PC-3 (cell line): ENCODE results near the gene CDH13. TPM values are rescaled to one million over a fixed set of nuclear protein-coding genes. Genes with fewer than 3 reads are reported as not detected.

ENCODE experiments used
- ATAC-seq: fragments of 200-7000 bp; cut with Tn5 transposase; 2 replicates; pipeline ENCODE4 v1.9.1; 2020; ENCODE audit warnings: mild to moderate bottlenecking, moderate library complexity
- BruUV-seq: library from RNA; stranded (reverse); fragments of 400-500 nt; replicated peaks from 2 replicates; lab custom pipeline; 2021; lab: Mats Ljungman, UMichigan
- CTCF ChIA-PET: fragments of 300-600 bp; sonication (Branson Sonifier 250); formaldehyde crosslinking; loops from one replicate; lab custom pipeline; 2022; ENCODE audit warnings: antibody characterized with exemption; lab: Charles Lee
- POLR2A ChIA-PET: fragments of 300-600 bp; sonication (Branson Sonifier 250); formaldehyde crosslinking; loops from one replicate; lab custom pipeline; 2022; ENCODE audit warnings: antibody characterized with exemption; ENCODE audit not compliant: unreplicated experiment; lab: Charles Lee
- DNase-seq: peaks from one replicate; pipeline ENCODE4 v3.0.0-alpha.2; 2015
- H2AFZ ChIP-seq: fragments of 300-600 bp; sonication (generic); 2 replicates; pipeline ENCODE4 v1.6.0; 2016; ENCODE audit warnings: antibody characterized with exemption, low read length
- H3F3A ChIP-seq: fragments of 300-600 bp; sonication (generic); one replicate; pipeline ENCODE4 v1.6.0; 2017; ENCODE audit warnings: antibody characterized with exemption, low read length, control low read depth, mild to moderate bottlenecking; ENCODE audit not compliant: unreplicated experiment
- H3K27ac ChIP-seq: fragments of 300-600 bp; sonication (generic); 2 replicates; pipeline ENCODE4 v1.5.1; 2016; ENCODE audit warnings: mild to moderate bottlenecking, low read length
- H3K27me3 ChIP-seq: fragments of 300-600 bp; sonication (generic); 2 replicates; pipeline ENCODE4 v1.6.1; 2016; ENCODE audit warnings: low read length, mixed read lengths
- H3K36me3 ChIP-seq: fragments of 300-600 bp; sonication (generic); 2 replicates; pipeline ENCODE4 v1.6.1; 2016; ENCODE audit warnings: low read depth, mixed run types, low read length, mixed read lengths
- H3K4me1 ChIP-seq: fragments of 300-600 bp; sonication (generic); 2 replicates; pipeline ENCODE4 v1.5.1; 2016; ENCODE audit warnings: low read length; ENCODE audit not compliant: insufficient read depth
- H3K4me2 ChIP-seq: fragments of 300-600 bp; sonication (generic); 2 replicates; pipeline ENCODE4 v1.6.0; 2016; ENCODE audit warnings: low read length
- H3K4me3 ChIP-seq: fragments of 300-600 bp; sonication (generic); 2 replicates; pipeline ENCODE4 v1.5.1; 2016; ENCODE audit warnings: mild to moderate bottlenecking, low read length, mixed read lengths
- H3K79me2 ChIP-seq: fragments of 300-600 bp; sonication (generic); 2 replicates; pipeline ENCODE4 v1.6.1; 2017; ENCODE audit warnings: low read length, mixed read lengths
- H3K9ac ChIP-seq: fragments of 300-600 bp; sonication (generic); 2 replicates; pipeline ENCODE4 v1.6.0; 2016; ENCODE audit warnings: mild to moderate bottlenecking, low read length
- H3K9me2 ChIP-seq: fragments of 300-600 bp; sonication (generic); replicated peaks from 2 replicates; pipeline ENCODE4 v1.6.1; 2016; ENCODE audit warnings: mixed run types, low read length, mixed read lengths
- H3K9me3 ChIP-seq: fragments of 300-600 bp; sonication (generic); 2 replicates; pipeline ENCODE4 v1.6.1; 2016; ENCODE audit warnings: low read length, mixed read lengths
- H4K20me1 ChIP-seq: fragments of 300-600 bp; sonication (generic); 2 replicates; pipeline ENCODE4 v1.6.1; 2016; ENCODE audit warnings: low read length, mixed read lengths
- CTCF ChIP-seq: fragments of 300-600 bp; sonication (generic); conservative IDR thresholded peaks from 2 replicates; pipeline ENCODE4 v1.5.1; 2017; ENCODE audit warnings: antibody characterized with exemption, low read depth, mild to moderate bottlenecking, low read length
- EZH2 ChIP-seq: fragments of 300-600 bp; sonication (generic); IDR thresholded peaks from one replicate; pipeline ENCODE4 v1.6.1; 2017; ENCODE audit warnings: antibody characterized with exemption, mild to moderate bottlenecking, low read length; ENCODE audit not compliant: unreplicated experiment
- EZH2phosphoT487 ChIP-seq: fragments of 300-600 bp; sonication (generic); IDR thresholded peaks from 2 replicates; pipeline ENCODE4 v1.6.1; 2018; ENCODE audit warnings: mild to moderate bottlenecking, antibody characterized with exemption, low read length, borderline replicate concordance
- intact Hi-C: fragments of 100-400 bp; cut with micrococcal nuclease; formaldehyde crosslinking; loops from 2 replicates; pipeline ENCODE4 v1.9.0; 2023
- total RNA-seq: library from RNA; depleted of rRNA; stranded (reverse); fragments of >200 nt; gene quantifications from 2 replicates; pipeline ENCODE4 v1.2.3, GENCODE V29; 2014

CDH13 gene
- total RNA-seq, 1 experiment from 2014 or later, result 0.36 TPM

- no peaks in the 10 kb centered on the region for H4K20me1 ChIP-seq
- CTCF ChIA-PET, result no interaction called here
- H3K9me2 ChIP-seq, result no peaks in the 10 kb centered on the region
- H3K36me3 ChIP-seq, result no peaks in the 10 kb centered on the region
- no peaks in the 10 kb centered on the region for H3K79me2 ChIP-seq
- TF ChIP-seq EZH2phosphoT487 (no peak), EZH2 (no peak), CTCF (no peak)
- no peaks in the 10 kb centered on the region for H3K27me3 ChIP-seq
- ATAC-seq, result no peak
- POLR2A ChIA-PET, result no interaction called here
- no peak overlapping the region for H2AFZ ChIP-seq
- no peaks in the 10 kb centered on the region for H3F3A ChIP-seq
- no peak for DNase-seq
- no peak overlapping the region for H3K4me3 ChIP-seq
- no peaks in the 10 kb centered on the region for H3K9me3 ChIP-seq
- H3K4me2 ChIP-seq, result no peak overlapping the region
- H3K4me1 ChIP-seq, result no peaks in the 10 kb centered on the region
- no TSS peak for BruUV-seq
- H3K9ac ChIP-seq, result no peak overlapping the region
- intact Hi-C loops, result no loop called here
- H3K27ac ChIP-seq, result no peak overlapping the region
These were observed 725.1 kb downstream of the CDH13 start for GRCh38 chr16:83351846-83352245.

- Histone ChIP-seq H3K27ac (no peak overlapping the region), H3K4me3 (no peak overlapping the region), H3K27me3 (no peaks in the 10 kb centered on the region), H4K20me1 (no peaks in the 10 kb centered on the region), H3K9me2 (no peaks in the 10 kb centered on the region), H3K4me1 (no peaks in the 10 kb centered on the region), H3K9me3 (no peaks in the 10 kb centered on the region), H3K79me2 (no peaks in the 10 kb centered on the region), H3K36me3 (no peaks in the 10 kb centered on the region), H3K9ac (no peak overlapping the region), H2AFZ (no peak overlapping the region), H3F3A (no peaks in the 10 kb centered on the region), H3K4me2 (no peak overlapping the region)
- intact Hi-C loops, result no loop called here
- ChIA-PET CTCF (no interaction called here), POLR2A (no interaction called here)
- no peak for TF ChIP-seq CTCF
- TF ChIP-seq EZH2phosphoT487, result no peak
- TF ChIP-seq EZH2, result no peak
- ATAC-seq (no peak), DNase-seq (no peak)
- BruUV-seq, result no TSS peak
These were observed 726.5 kb downstream of the CDH13 start for GRCh38 chr16:83353241-83353640.

GRCh38 chr16:83354015-83354414, 727.2 kb downstream of the CDH13 start:
- Histone ChIP-seq H3F3A (no peaks in the 10 kb centered on the region), H3K9me2 (no peaks in the 10 kb centered on the region), H3K27ac (no peak overlapping the region), H3K9ac (no peak overlapping the region), H3K9me3 (no peaks in the 10 kb centered on the region), H3K4me1 (no peaks in the 10 kb centered on the region), H3K4me2 (no peak overlapping the region), H2AFZ (no peak overlapping the region), H3K4me3 (no peak overlapping the region), H3K27me3 (no peaks in the 10 kb centered on the region), H3K79me2 (no peaks in the 10 kb centered on the region), H4K20me1 (no peaks in the 10 kb centered on the region), H3K36me3 (no peaks in the 10 kb centered on the region)
- CTCF ChIA-PET, result no interaction called here
- TF ChIP-seq EZH2 (no peak), CTCF (no peak), EZH2phosphoT487 (no peak)
- BruUV-seq, result no TSS peak
- no peak for DNase-seq
- intact Hi-C loops, result no loop called here
- ATAC-seq, result no peak
- POLR2A ChIA-PET, result no interaction called here
